ENCODE measurements around the gene VDR.

DNA sequence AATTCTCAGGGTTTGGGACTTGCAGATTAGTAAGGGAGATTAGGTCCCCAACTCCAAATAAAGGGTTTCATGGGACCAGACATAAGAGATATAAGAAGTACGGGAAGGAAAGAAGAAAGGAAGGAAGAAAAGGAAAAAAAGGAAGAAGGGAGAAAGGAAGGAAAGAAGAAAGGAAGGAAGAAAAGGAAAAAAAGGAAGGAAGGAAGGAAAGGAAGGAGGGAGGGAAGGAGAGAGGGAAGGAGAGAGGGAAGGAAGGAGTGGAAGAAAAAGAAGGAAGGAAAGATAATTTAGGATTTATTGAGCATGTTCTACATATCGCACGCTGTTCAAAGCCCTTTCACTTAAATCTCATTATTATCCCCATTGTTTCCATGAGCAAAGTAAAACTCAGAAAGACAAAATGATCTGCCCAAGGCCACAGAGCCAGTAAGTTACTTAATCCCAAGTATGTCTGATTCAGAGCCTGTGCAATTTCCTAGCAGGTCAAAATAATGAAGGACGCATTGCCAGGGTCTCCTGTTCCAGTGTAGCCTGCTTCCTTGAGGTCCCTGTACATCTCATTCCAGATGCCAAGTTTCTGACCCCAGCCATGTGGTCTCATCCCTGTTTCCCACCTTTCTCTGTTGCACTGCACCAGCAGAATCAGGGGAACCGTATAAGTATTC, 81.2 kb downstream of the VDR start:
- TF ChIP-seq CTCF (IDR thresholded peaks at IDR 0.05) (no peak), POLR2A (IDR thresholded peaks at IDR 0.05) (no peak)

Measured in esophagus squamous epithelium (tissue), 4 donors.